ENCODE measurements around the gene FHIP1A.
A peak's percentile ranks its signal among the peaks of the same experiment; 100 is the strongest.
"Not testable (repeated sequence)": the region's sequence is repeated elsewhere in the genome, so short reads cannot be mapped to it uniquely, and the experiment has no call there.

FHIP1A gene

GRCh38 chr4:151389311-151389710 lies 19.7 kb upstream of the FHIP1A start (continued):
- no peak for TF ChIP-seq ZNF701 (tag by site-specific recombination; IDR thresholded peaks at IDR 0.05)
- TF ChIP-seq ZNF596 (tag by site-specific recombination; IDR thresholded peaks at IDR 0.05): no peak
- TF ChIP-seq ZNF843 (tag by site-specific recombination; IDR thresholded peaks at IDR 0.05): no peak
- no peak for TF ChIP-seq ZNF280D (tag by site-specific recombination; IDR thresholded peaks at IDR 0.05)

- CTCF ChIA-PET; H3K27ac ChIP-seq (ENCODE audit: extremely low read depth, low read depth, low read length); POLR2A ChIA-PET: not testable (repeated sequence)
Observed at GRCh38 chr4:151389799-151390198, 19.2 kb upstream of the FHIP1A start.

GRCh38 chr4:151395873-151396272 lies 13.1 kb upstream of the FHIP1A start:
- CTCF ChIA-PET: no interaction called here

More at GRCh38 chr4:151389799-151390198, 19.2 kb upstream of the FHIP1A start:
- H3K36me3 ChIP-seq (ENCODE audit: control insufficient read depth in 2 of 2, insufficient read depth in 1 of 2, low read length in 2 of 2); H3K4me3 ChIP-seq (ENCODE audit: low read depth, low read length); H3K4me1 ChIP-seq (ENCODE audit: control insufficient read depth, insufficient read depth, low read length); H3K9me3 ChIP-seq (ENCODE audit: control insufficient read depth, insufficient read depth, low read depth, low read length): not testable (repeated sequence)

GRCh38 chr4:151400343-151400742 lies 8.6 kb upstream of the FHIP1A start:
- ChIA-PET POLR2A (no interaction called here), CTCF (no interaction called here)

More at GRCh38 chr4:151395873-151396272, 13.1 kb upstream of the FHIP1A start:
- H3K27ac ChIP-seq (ENCODE audit: extremely low read depth, low read depth, low read length): no peak overlapping the region
- H3K9me3 ChIP-seq (ENCODE audit: control insufficient read depth, insufficient read depth, low read depth, low read length): no peaks in the 10 kb centered on the region
- H3K36me3 ChIP-seq (ENCODE audit: control insufficient read depth in 2 of 2, insufficient read depth in 1 of 2, low read length in 2 of 2): no peaks in the 10 kb centered on the region
- H3K4me3 ChIP-seq (ENCODE audit: low read depth, low read length): no peak overlapping the region
- H3K4me1 ChIP-seq (ENCODE audit: control insufficient read depth, insufficient read depth, low read length): no peaks in the 10 kb centered on the region
- TF ChIP-seq ZNF549 (tag by site-specific recombination; IDR thresholded peaks at IDR 0.05): no peak
- no peak for TF ChIP-seq ZNF768 (tag by site-specific recombination; IDR thresholded peaks at IDR 0.05)
- TF ChIP-seq ZNF747 (tag by site-specific recombination; IDR thresholded peaks at IDR 0.05): no peak
- TF ChIP-seq ZNF624 (tag by site-specific recombination; IDR thresholded peaks at IDR 0.05): no peak
- no peak for TF ChIP-seq ZNF133 (tag by site-specific recombination; IDR thresholded peaks at IDR 0.05)
- TF ChIP-seq GLIS2 (tag by site-specific recombination; IDR thresholded peaks at IDR 0.05): no peak
- TF ChIP-seq SCRT1 (tag by site-specific recombination; IDR thresholded peaks at IDR 0.05; ENCODE audit: borderline replicate concordance): no peak
- no peak for TF ChIP-seq ZNF433 (tag by site-specific recombination; IDR thresholded peaks at IDR 0.05; ENCODE audit: low read depth)
- no peak for TF ChIP-seq ZNF677 (tag by site-specific recombination; IDR thresholded peaks at IDR 0.05)
- TF ChIP-seq ZNF670 (tag by site-specific recombination; IDR thresholded peaks at IDR 0.05; ENCODE audit: low read depth): no peak
- no peak for TF ChIP-seq ZNF2 (tag by site-specific recombination; IDR thresholded peaks at IDR 0.05)
- no peak for TF ChIP-seq ZNF335 (tag by site-specific recombination; conservative IDR thresholded peaks at IDR 0.05)
- no peak for TF ChIP-seq KLF16 (tag by site-specific recombination; IDR thresholded peaks at IDR 0.05)
- no peak for TF ChIP-seq ZSCAN5A (tag by site-specific recombination; IDR thresholded peaks at IDR 0.05)
- POLR2A ChIA-PET: no interaction called here

More at GRCh38 chr4:151400343-151400742, 8.6 kb upstream of the FHIP1A start:
- Histone ChIP-seq H3K9me3 (ENCODE audit: control insufficient read depth, insufficient read depth, low read depth, low read length) (no peaks in the 10 kb centered on the region), H3K4me3 (ENCODE audit: low read depth, low read length) (no peak overlapping the region), H3K27ac (ENCODE audit: extremely low read depth, low read depth, low read length) (no peak overlapping the region), H3K36me3 (ENCODE audit: control insufficient read depth in 2 of 2, insufficient read depth in 1 of 2, low read length in 2 of 2) (no peaks in the 10 kb centered on the region), H3K4me1 (ENCODE audit: control insufficient read depth, insufficient read depth, low read length) (no peaks in the 10 kb centered on the region)
- TF ChIP-seq ZBTB8A (tag by site-specific recombination; IDR thresholded peaks at IDR 0.05) (no peak), ZNF146 (tag by site-specific recombination; IDR thresholded peaks at IDR 0.05) (peak; percentile 51; the same call in 1 of the 2 replicates)
